HEK293 (cell line): ENCODE results near the gene ESR1.

ENCODE experiments used
- CTCF ChIA-PET: fragments of 350-600 bp; formaldehyde crosslinking; extraction: SDS; loops from one replicate; lab custom pipeline; 2021; ENCODE audit warnings: antibody characterized with exemption; lab: Yijun Ruan, JAX
- POLR2A ChIA-PET: fragments of 300-600 bp; formaldehyde crosslinking; extraction: SDS; loops from one replicate; lab custom pipeline; 2020; ENCODE audit warnings: antibody characterized with exemption, inconsistent platforms; lab: Yijun Ruan, JAX
- H3K27ac ChIP-seq: fragments of 200-500 bp; sonication (Bioruptor generic); 2 replicates; pipeline ENCODE4 v1.5.1; 2014; ENCODE audit warnings: low read depth, low read length, control low read depth, inconsistent platforms; ENCODE audit errors: extremely low read depth
- H3K36me3 ChIP-seq, 2 experiments: fragments of 200-500 bp in 1 of 2; sonication (Bioruptor generic) in 1 of 2; 1 replicate in 1 of 2; 2 replicates in 1 of 2; pipeline ENCODE4 v1.5.1; 2014 to 2017; ENCODE audit warnings: inconsistent platforms in 2 of 2, low read length in 2 of 2; ENCODE audit not compliant: control insufficient read depth in 2 of 2, insufficient read depth in 1 of 2
- H3K4me1 ChIP-seq: fragments of 200-500 bp; sonication (Bioruptor generic); 2 replicates; pipeline ENCODE4 v1.5.1; 2014; ENCODE audit warnings: mild to moderate bottlenecking, low read length, inconsistent platforms; ENCODE audit not compliant: control insufficient read depth, insufficient read depth
- H3K4me3 ChIP-seq: 2 replicates; pipeline ENCODE4 v1.5.1; 2011; ENCODE audit warnings: low read depth, mild to moderate bottlenecking, control low read depth, low read length, moderate library complexity
- H3K9me3 ChIP-seq: fragments of 200-500 bp; sonication (Bioruptor generic); 2 replicates; pipeline ENCODE4 v1.5.1; 2014; ENCODE audit warnings: low read depth, low read length, inconsistent platforms; ENCODE audit not compliant: control insufficient read depth, insufficient read depth
- FEZF1 ChIP-seq: fragments of 450-650 bp; formaldehyde crosslinking; IDR thresholded peaks from 2 replicates; pipeline ENCODE4 v1.5.1; 2016; ENCODE audit warnings: missing biosample characterization, missing genetic modification characterization
- HOXD13 ChIP-seq: sonication (generic); formaldehyde crosslinking; IDR thresholded peaks from 2 replicates; pipeline ENCODE4 v1.8.0; 2022; ENCODE audit warnings: missing genetic modification reagents, borderline replicate concordance
- KLF7 ChIP-seq: fragments of 450-650 bp; formaldehyde crosslinking; IDR thresholded peaks from 2 replicates; pipeline ENCODE4 v1.5.1; 2016; ENCODE audit warnings: missing biosample characterization, missing genetic modification characterization, borderline replicate concordance
- OVOL3 ChIP-seq: fragments of 450-650 bp; formaldehyde crosslinking; IDR thresholded peaks from 2 replicates; pipeline ENCODE4 v1.5.1; 2016; ENCODE audit warnings: missing biosample characterization, missing genetic modification characterization
- PRDM10 ChIP-seq: fragments of 450-650 bp; formaldehyde crosslinking; IDR thresholded peaks from 2 replicates; pipeline ENCODE4 v1.5.1; 2016; ENCODE audit warnings: missing biosample characterization, missing genetic modification characterization
- ZBTB26 ChIP-seq: fragments of 450-650 bp; formaldehyde crosslinking; optimal IDR thresholded peaks from 2 replicates; pipeline ENCODE3; 2016; ENCODE audit warnings: missing biosample characterization, mild to moderate bottlenecking, missing genetic modification characterization
- ZNF146 ChIP-seq: fragments of 450-650 bp; formaldehyde crosslinking; IDR thresholded peaks from 2 replicates; pipeline ENCODE4 v1.5.1; 2016; ENCODE audit warnings: missing biosample characterization, missing genetic modification characterization
- ZNF19 ChIP-seq: fragments of 450-650 bp; formaldehyde crosslinking; IDR thresholded peaks from 2 replicates; pipeline ENCODE4; 2016; ENCODE audit warnings: missing biosample characterization, missing genetic modification characterization, low read depth
- ZNF544 ChIP-seq: fragments of 450-650 bp; formaldehyde crosslinking; IDR thresholded peaks from 2 replicates; pipeline ENCODE4 v1.5.0; 2017; ENCODE audit warnings: missing biosample characterization, missing genetic modification characterization
- ZNF549 ChIP-seq: fragments of 450-650 bp; IDR thresholded peaks from 2 replicates; pipeline ENCODE4 v1.5.1; 2018; ENCODE audit warnings: missing biosample characterization, missing genetic modification characterization, mild to moderate bottlenecking, inconsistent platforms, moderate library complexity
- ZNF558 ChIP-seq: fragments of 450-650 bp; formaldehyde crosslinking; IDR thresholded peaks from 2 replicates; pipeline ENCODE4 v1.5.1; 2016; ENCODE audit warnings: missing biosample characterization, missing genetic modification characterization
- ZNF585B ChIP-seq: fragments of 450-650 bp; formaldehyde crosslinking; IDR thresholded peaks from 2 replicates; pipeline ENCODE4 v1.5.1; 2016; ENCODE audit warnings: missing biosample characterization, missing genetic modification characterization
- ZNF670 ChIP-seq: fragments of 450-650 bp; formaldehyde crosslinking; IDR thresholded peaks from 2 replicates; pipeline ENCODE4 v1.5.1; 2016; ENCODE audit warnings: missing biosample characterization, missing genetic modification characterization, low read depth
- ZNF837 ChIP-seq: fragments of 450-650 bp; formaldehyde crosslinking; IDR thresholded peaks from 2 replicates; pipeline ENCODE4 v1.5.1; 2016; ENCODE audit warnings: missing biosample characterization, missing genetic modification characterization
- TF ChIP-seq, protein P1 (sequence below): fragments of 450-650 bp; formaldehyde crosslinking; IDR thresholded peaks from 2 replicates; pipeline ENCODE4 v1.5.1; 2016; ENCODE audit warnings: missing biosample characterization, missing genetic modification characterization
- TF ChIP-seq, protein P2 (sequence below): fragments of 450-650 bp; formaldehyde crosslinking; IDR thresholded peaks from 2 replicates; pipeline ENCODE4 v1.5.0; 2017; ENCODE audit warnings: missing biosample characterization, missing genetic modification characterization, borderline replicate concordance

Gene ESR1

DNA sequence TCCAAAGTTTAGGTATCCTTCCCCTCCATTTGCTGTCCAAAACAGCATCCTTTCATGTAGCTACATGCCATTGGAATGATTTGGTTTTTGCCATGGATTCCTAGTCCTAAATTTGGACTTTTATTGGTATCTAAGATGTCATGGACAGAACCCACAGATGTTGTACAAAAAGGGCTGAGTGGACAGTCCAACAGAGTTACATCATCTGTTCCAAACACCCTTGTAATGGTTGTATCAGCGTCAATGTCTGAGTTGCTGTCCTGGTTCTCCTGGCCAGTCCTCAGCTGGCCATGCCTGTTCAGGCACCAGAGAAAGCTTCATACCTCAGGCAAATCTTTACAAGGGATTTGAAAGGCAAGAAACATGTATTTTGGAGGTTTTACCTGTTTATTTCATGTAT is 191.3 kb downstream of the ESR1 start:
- POLR2A ChIA-PET: no interaction called here
- no peaks in the 10 kb centered on the region for H3K36me3 ChIP-seq
- TF ChIP-seq OVOL3 (tag by site-specific recombination): no peak
- TF ChIP-seq PRDM10 (tag by site-specific recombination): no peak
- no peak for TF ChIP-seq ZBTB26
- no peak for TF ChIP-seq ZNF558 (tag by site-specific recombination)
- TF ChIP-seq ZNF585B (tag by site-specific recombination): no peak
- TF ChIP-seq FEZF1 (tag by site-specific recombination): no peak
- TF ChIP-seq, protein P1, sequence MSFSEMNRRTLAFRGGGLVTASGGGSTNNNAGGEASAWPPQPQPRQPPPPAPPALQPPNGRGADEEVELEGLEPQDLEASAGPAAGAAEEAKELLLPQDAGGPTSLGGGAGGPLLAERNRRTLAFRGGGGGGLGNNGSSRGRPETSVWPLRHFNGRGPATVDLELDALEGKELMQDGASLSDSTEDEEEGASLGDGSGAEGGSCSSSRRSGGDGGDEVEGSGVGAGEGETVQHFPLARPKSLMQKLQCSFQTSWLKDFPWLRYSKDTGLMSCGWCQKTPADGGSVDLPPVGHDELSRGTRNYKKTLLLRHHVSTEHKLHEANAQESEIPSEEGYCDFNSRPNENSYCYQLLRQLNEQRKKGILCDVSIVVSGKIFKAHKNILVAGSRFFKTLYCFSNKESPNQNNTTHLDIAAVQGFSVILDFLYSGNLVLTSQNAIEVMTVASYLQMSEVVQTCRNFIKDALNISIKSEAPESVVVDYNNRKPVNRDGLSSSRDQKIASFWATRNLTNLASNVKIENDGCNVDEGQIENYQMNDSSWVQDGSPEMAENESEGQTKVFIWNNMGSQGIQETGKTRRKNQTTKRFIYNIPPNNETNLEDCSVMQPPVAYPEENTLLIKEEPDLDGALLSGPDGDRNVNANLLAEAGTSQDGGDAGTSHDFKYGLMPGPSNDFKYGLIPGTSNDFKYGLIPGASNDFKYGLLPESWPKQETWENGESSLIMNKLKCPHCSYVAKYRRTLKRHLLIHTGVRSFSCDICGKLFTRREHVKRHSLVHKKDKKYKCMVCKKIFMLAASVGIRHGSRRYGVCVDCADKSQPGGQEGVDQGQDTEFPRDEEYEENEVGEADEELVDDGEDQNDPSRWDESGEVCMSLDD (tag by site-specific recombination): no peak
- TF ChIP-seq ZNF19 (tag by site-specific recombination): no peak
- TF ChIP-seq, all 188 proteins: peak for 0
- no peak overlapping the region for H3K4me3 ChIP-seq
- H3K4me1 ChIP-seq: no peaks in the 10 kb centered on the region
- CTCF ChIA-PET: no interaction called here
- H3K27ac ChIP-seq: no peak overlapping the region
- no peaks in the 10 kb centered on the region for H3K9me3 ChIP-seq

DNA sequence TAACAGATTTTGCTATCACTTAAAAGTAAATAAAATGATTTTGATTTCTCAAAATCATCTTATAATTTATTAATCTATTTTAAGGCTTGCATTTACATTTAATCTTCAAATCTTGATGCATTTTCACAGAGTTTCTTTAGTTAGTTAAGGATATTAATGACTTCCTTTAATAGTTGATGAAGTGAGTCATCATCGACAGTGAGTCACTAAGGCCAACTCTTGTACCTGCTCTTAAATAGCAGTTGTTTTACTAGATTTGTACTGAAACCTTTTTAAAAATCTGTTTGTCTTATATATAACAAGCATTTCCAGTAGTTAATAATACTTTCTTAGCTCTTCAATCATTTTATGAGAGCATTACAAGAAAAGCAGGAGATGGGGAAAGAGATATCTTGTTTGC is 191.7 kb downstream of the ESR1 start:
- ChIA-PET POLR2A (no interaction called here), CTCF (no interaction called here)
- Histone ChIP-seq H3K4me3 (no peak overlapping the region), H3K4me1 (no peaks in the 10 kb centered on the region), H3K36me3 (no peaks in the 10 kb centered on the region), H3K27ac (no peak overlapping the region), H3K9me3 (no peaks in the 10 kb centered on the region)
- TF ChIP-seq ZNF670: no peak
- TF ChIP-seq, protein P2, sequence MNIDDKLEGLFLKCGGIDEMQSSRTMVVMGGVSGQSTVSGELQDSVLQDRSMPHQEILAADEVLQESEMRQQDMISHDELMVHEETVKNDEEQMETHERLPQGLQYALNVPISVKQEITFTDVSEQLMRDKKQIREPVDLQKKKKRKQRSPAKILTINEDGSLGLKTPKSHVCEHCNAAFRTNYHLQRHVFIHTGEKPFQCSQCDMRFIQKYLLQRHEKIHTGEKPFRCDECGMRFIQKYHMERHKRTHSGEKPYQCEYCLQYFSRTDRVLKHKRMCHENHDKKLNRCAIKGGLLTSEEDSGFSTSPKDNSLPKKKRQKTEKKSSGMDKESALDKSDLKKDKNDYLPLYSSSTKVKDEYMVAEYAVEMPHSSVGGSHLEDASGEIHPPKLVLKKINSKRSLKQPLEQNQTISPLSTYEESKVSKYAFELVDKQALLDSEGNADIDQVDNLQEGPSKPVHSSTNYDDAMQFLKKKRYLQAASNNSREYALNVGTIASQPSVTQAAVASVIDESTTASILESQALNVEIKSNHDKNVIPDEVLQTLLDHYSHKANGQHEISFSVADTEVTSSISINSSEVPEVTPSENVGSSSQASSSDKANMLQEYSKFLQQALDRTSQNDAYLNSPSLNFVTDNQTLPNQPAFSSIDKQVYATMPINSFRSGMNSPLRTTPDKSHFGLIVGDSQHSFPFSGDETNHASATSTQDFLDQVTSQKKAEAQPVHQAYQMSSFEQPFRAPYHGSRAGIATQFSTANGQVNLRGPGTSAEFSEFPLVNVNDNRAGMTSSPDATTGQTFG: no peak
- TF ChIP-seq ZNF549 (tag by site-specific recombination): no peak
- no peak for TF ChIP-seq KLF7 (tag by site-specific recombination)
- no peak for TF ChIP-seq ZNF146
- no peak for TF ChIP-seq ZNF544 (tag by site-specific recombination)
- no peak for TF ChIP-seq HOXD13 (CRISPR knock-in tag)
- no peak for TF ChIP-seq ZNF837
